Loucy (cell line): ENCODE data around the gene NUP62.

Experiments
- H2AFZ ChIP-seq: fragments of 200-600 bp; sonication (generic); 2 replicates; pipeline ENCODE4 v1.6.0; 2016; ENCODE audit warnings: antibody characterized with exemption, mild to moderate bottlenecking, low read length, moderate library complexity
- H3F3A ChIP-seq: fragments of 200-600 bp; 2 replicates; pipeline ENCODE4 v1.6.0; 2016; ENCODE audit warnings: antibody characterized with exemption, low read depth, mild to moderate bottlenecking
- H3K27me3 ChIP-seq: fragments of 200-600 bp; sonication (generic); 2 replicates; pipeline ENCODE4 v1.6.1; 2014; ENCODE audit warnings: low read length, mild to moderate bottlenecking; ENCODE audit not compliant: insufficient read depth, poor library complexity, severe bottlenecking
- H3K36me3 ChIP-seq: fragments of 200-600 bp; sonication (generic); 2 replicates; pipeline ENCODE4 v1.6.1; 2016; ENCODE audit warnings: low read length; ENCODE audit not compliant: insufficient read depth
- H3K4me1 ChIP-seq: fragments of 200-600 bp; sonication (generic); 2 replicates; pipeline ENCODE4 v1.5.1; 2014; ENCODE audit warnings: low read length, mild to moderate bottlenecking; ENCODE audit not compliant: insufficient read depth, poor library complexity, severe bottlenecking
- H3K4me2 ChIP-seq: fragments of 200-600 bp; sonication (generic); 2 replicates; pipeline ENCODE4 v1.6.0; 2014; ENCODE audit warnings: antibody characterized with exemption, low read length, low read depth, mild to moderate bottlenecking; ENCODE audit not compliant: poor library complexity, severe bottlenecking
- H3K4me3 ChIP-seq: fragments of 200-600 bp; sonication (generic); 2 replicates; pipeline ENCODE4 v1.5.1; 2014; ENCODE audit warnings: low read length, mild to moderate bottlenecking, mixed read lengths; ENCODE audit not compliant: poor library complexity, severe bottlenecking
- H3K79me2 ChIP-seq: fragments of 200-600 bp; sonication (generic); 2 replicates; pipeline ENCODE4 v1.6.1; 2014; ENCODE audit warnings: low read length; ENCODE audit not compliant: insufficient read depth
- H3K9ac ChIP-seq: fragments of 200-600 bp; sonication (generic); 2 replicates; pipeline ENCODE4 v1.6.0; 2014; ENCODE audit warnings: mild to moderate bottlenecking, low read depth, low read length, moderate library complexity; ENCODE audit not compliant: poor library complexity, severe bottlenecking
- H3K9me2 ChIP-seq: fragments of 200-600 bp; sonication (generic); replicated peaks from 2 replicates; pipeline ENCODE4 v1.6.1; 2016; ENCODE audit warnings: low read depth, low read length, mixed read lengths
- H3K9me3 ChIP-seq: fragments of 200-600 bp; sonication (generic); 2 replicates; pipeline ENCODE4 v1.6.1; 2014; ENCODE audit warnings: mild to moderate bottlenecking, antibody characterized with exemption, low read length, low read depth; ENCODE audit not compliant: insufficient read depth
- H4K20me1 ChIP-seq: fragments of 200-600 bp; sonication (generic); 2 replicates; pipeline ENCODE4 v1.6.0; 2014; ENCODE audit warnings: antibody characterized with exemption, low read length, mild to moderate bottlenecking; ENCODE audit not compliant: insufficient read depth, poor library complexity, severe bottlenecking
- EZH2phosphoT487 ChIP-seq: fragments of 200-600 bp; IDR thresholded peaks from 2 replicates; pipeline ENCODE4 v1.6.1; 2018; ENCODE audit warnings: antibody characterized with exemption, mild to moderate bottlenecking, moderate library complexity, borderline replicate concordance
- TF ChIP-seq, protein P1 (sequence below): fragments of 200-600 bp; sonication (generic); conservative IDR thresholded peaks from 2 replicates; pipeline ENCODE4 v1.5.1; 2014; ENCODE audit warnings: mild to moderate bottlenecking, antibody characterized with exemption, low read length

NUP62 gene

DNA sequence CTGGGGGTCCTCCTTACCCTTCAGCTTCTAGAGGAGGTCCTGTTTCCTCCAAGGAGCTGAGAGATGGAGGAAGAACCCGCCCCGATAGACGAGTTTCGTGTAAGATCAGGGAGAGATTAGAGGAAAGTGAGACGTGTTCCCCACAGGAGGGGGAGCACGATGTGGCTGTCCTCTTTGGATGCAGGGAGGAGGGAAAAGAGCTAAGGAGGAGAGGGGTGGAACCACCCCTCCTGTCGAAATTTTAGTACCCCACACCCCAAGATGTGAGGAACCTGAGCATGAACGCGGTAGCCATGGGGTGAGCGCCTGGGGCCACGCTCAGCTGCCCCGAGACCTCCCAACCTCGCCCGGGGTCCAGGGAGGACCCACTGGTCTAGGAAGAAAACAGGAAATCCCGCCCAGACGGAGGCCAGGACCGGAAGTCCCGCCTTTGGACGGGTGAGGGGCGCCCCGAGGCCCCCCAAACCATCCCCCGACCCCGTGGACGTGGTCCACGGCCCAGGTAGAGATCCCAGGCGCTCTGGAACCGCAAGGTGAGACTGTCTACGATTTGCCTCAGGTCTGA lies 53.4 kb downstream of the NUP62 start:
- peaks cover 5% of the 10 kb centered on the region; the same call in 1 of the 2 replicates for H3K36me3 ChIP-seq
- H3F3A ChIP-seq: no peaks in the 10 kb centered on the region
- H3K4me1 ChIP-seq: peaks cover 24% of the 10 kb centered on the region
- H3K9me3 ChIP-seq: no peaks in the 10 kb centered on the region
- no peaks in the 10 kb centered on the region for H3K27me3 ChIP-seq
- peak overlapping the region; percentile 87 for H3K4me2 ChIP-seq
- no peak for TF ChIP-seq EZH2phosphoT487
- TF ChIP-seq, protein P1, sequence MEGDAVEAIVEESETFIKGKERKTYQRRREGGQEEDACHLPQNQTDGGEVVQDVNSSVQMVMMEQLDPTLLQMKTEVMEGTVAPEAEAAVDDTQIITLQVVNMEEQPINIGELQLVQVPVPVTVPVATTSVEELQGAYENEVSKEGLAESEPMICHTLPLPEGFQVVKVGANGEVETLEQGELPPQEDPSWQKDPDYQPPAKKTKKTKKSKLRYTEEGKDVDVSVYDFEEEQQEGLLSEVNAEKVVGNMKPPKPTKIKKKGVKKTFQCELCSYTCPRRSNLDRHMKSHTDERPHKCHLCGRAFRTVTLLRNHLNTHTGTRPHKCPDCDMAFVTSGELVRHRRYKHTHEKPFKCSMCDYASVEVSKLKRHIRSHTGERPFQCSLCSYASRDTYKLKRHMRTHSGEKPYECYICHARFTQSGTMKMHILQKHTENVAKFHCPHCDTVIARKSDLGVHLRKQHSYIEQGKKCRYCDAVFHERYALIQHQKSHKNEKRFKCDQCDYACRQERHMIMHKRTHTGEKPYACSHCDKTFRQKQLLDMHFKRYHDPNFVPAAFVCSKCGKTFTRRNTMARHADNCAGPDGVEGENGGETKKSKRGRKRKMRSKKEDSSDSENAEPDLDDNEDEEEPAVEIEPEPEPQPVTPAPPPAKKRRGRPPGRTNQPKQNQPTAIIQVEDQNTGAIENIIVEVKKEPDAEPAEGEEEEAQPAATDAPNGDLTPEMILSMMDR: no peak
- H2AFZ ChIP-seq: peak overlapping the region; percentile 88
- H3K9me2 ChIP-seq: no peaks in the 10 kb centered on the region
- peaks cover 34% of the 10 kb centered on the region for H3K79me2 ChIP-seq
- peak overlapping the region; percentile 91 for H3K9ac ChIP-seq
- peak overlapping the region; percentile 95 for H3K4me3 ChIP-seq
- H4K20me1 ChIP-seq: peaks cover 11% of the 10 kb centered on the region

DNA sequence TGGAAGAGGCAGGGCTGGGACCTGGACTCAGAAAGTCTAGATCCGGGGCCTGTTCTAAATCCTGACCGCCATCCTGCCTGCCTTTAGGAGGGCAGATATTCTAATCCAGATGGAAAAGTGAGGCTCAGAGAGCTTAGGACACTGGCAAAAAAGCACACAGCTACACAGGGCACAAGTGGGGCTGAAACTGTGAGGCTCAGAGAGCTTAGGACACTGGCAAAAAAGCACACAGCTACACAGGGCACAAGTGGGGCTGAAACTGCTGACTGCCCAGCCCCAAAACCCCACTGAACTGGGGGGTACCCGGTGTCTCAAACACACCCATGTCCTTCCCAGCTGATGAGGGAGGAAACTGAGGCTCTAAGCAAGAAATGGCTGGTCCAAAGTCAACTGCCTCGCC lies 54.1 kb downstream of the NUP62 start:
- Histone ChIP-seq H2AFZ (no peak overlapping the region), H3K4me3 (peak overlapping the region; percentile 95), H3K4me1 (peaks cover 32% of the 10 kb centered on the region), H4K20me1 (peaks cover 11% of the 10 kb centered on the region), H3K4me2 (peak overlapping the region; percentile 87), H3K9ac (peak overlapping the region; percentile 91), H3K9me2 (no peaks in the 10 kb centered on the region), H3K9me3 (no peaks in the 10 kb centered on the region), H3K36me3 (peaks cover under 1% of the 10 kb centered on the region; the same call in 1 of the 2 replicates), H3F3A (no peaks in the 10 kb centered on the region), H3K79me2 (peaks cover 41% of the 10 kb centered on the region), H3K27me3 (no peaks in the 10 kb centered on the region)
- TF ChIP-seq, protein P1: no peak
- no peak for TF ChIP-seq EZH2phosphoT487

GRCh38 chr19:49874503-49875157 lies 54.7 kb downstream of the NUP62 start:
- no peaks in the 10 kb centered on the region for H3K36me3 ChIP-seq
- TF ChIP-seq, protein P1: no peak
- no peak for TF ChIP-seq EZH2phosphoT487
- peak overlapping the region; percentile 87 for H3K4me2 ChIP-seq
- peaks cover 34% of the 10 kb centered on the region for H3K4me1 ChIP-seq
- no peak overlapping the region for H2AFZ ChIP-seq
- H3F3A ChIP-seq: no peaks in the 10 kb centered on the region
- peaks cover 11% of the 10 kb centered on the region for H4K20me1 ChIP-seq
- no peaks in the 10 kb centered on the region for H3K27me3 ChIP-seq
- peaks cover 43% of the 10 kb centered on the region for H3K79me2 ChIP-seq
- H3K9me3 ChIP-seq: no peaks in the 10 kb centered on the region
- H3K9ac ChIP-seq: peak overlapping the region; percentile 91
- H3K9me2 ChIP-seq: no peaks in the 10 kb centered on the region
- peak overlapping the region; percentile 95 for H3K4me3 ChIP-seq
